HEK293T (cell line): ENCODE measurements around the gene POLR2L.

Experiments
- BHLHE40 ChIP-seq: fragments of 450-650 bp; IDR thresholded peaks from 2 replicates; pipeline ENCODE4 v1.6.1; 2016; ENCODE audit warnings: mild to moderate bottlenecking, moderate library complexity, borderline replicate concordance
- ELF4 ChIP-seq: fragments of 450-650 bp; IDR thresholded peaks from 2 replicates; pipeline ENCODE4 v1.6.1; 2017; ENCODE audit warnings: antibody characterized with exemption
- HDGF ChIP-seq: fragments of 450-650 bp; IDR thresholded peaks from 2 replicates; pipeline ENCODE4 v1.6.1; 2017; ENCODE audit warnings: antibody characterized with exemption, borderline replicate concordance
- PKNOX1 ChIP-seq: fragments of 450-650 bp; IDR thresholded peaks from 2 replicates; pipeline ENCODE4 v1.6.1; 2016
- SP1 ChIP-seq: fragments of 450-650 bp; IDR thresholded peaks from 2 replicates; pipeline ENCODE4 v1.6.1; 2017
- SUZ12 ChIP-seq: fragments of 450-650 bp; IDR thresholded peaks from 2 replicates; pipeline ENCODE4 v1.6.1; 2016; ENCODE audit warnings: mild to moderate bottlenecking

GRCh38 chr11:803770-804598 lies 38.3 kb downstream of the POLR2L start:
- TF ChIP-seq ELF4: no peak
- TF ChIP-seq HDGF: no peak
- TF ChIP-seq BHLHE40: no peak
- no peak for TF ChIP-seq SUZ12
- no peak for TF ChIP-seq SP1
- no peak for TF ChIP-seq PKNOX1
